ENCODE data around the gene TMEM259. TPM values are rescaled to one million over a fixed set of nuclear protein-coding genes. Genes with fewer than 3 reads are reported as not detected.

Gene TMEM259
- total RNA-seq, 1 donor from 2014 or later: 232 TPM

GRCh38 chr19:982567-983170, 38.3 kb downstream of the TMEM259 start:
- peaks cover 4% of the 10 kb centered on the region for H3K36me3 Mint-ChIP-seq
- TF ChIP-seq CTCF (IDR thresholded peaks at IDR 0.05; ENCODE audit: unreplicated experiment): peak; percentile 94
- H3K27ac Mint-ChIP-seq: no peak overlapping the region
- peak; percentile 73 to 90 for DNase-seq (ENCODE audit: low spot score in 2 of 2, unreplicated experiment in 2 of 2)
- peak overlapping the region; percentile 47 for H3K4me3 Mint-ChIP-seq
- H3K27me3 Mint-ChIP-seq (ENCODE audit: low read depth): no peaks in the 10 kb centered on the region
- no peaks in the 10 kb centered on the region for H3K9me3 Mint-ChIP-seq
- peaks cover 12% of the 10 kb centered on the region for H3K4me1 Mint-ChIP-seq

- TF ChIP-seq CTCF (IDR thresholded peaks at IDR 0.05; ENCODE audit: unreplicated experiment): no peak
- peaks cover 1% of the 10 kb centered on the region for H3K36me3 Mint-ChIP-seq
- H3K4me3 Mint-ChIP-seq: peak overlapping the region; percentile 15
- peak overlapping the region; percentile 21 for H3K27ac Mint-ChIP-seq
- H3K27me3 Mint-ChIP-seq (ENCODE audit: low read depth): no peaks in the 10 kb centered on the region
- peaks cover 12% of the 10 kb centered on the region for H3K4me1 Mint-ChIP-seq
- no peaks in the 10 kb centered on the region for H3K9me3 Mint-ChIP-seq
- DNase-seq (ENCODE audit: low spot score in 2 of 2, unreplicated experiment in 2 of 2): no peak
These were observed 40.6 kb downstream of the TMEM259 start for GRCh38 chr19:980133-980998.

GRCh38 chr19:979318-979741, 41.6 kb downstream of the TMEM259 start:
- Mint-ChIP-seq H3K4me3 (peak overlapping the region; percentile 22), H3K27me3 (ENCODE audit: low read depth) (no peaks in the 10 kb centered on the region), H3K36me3 (peaks cover 3% of the 10 kb centered on the region), H3K27ac (peak overlapping the region; percentile 69), H3K4me1 (peaks cover 6% of the 10 kb centered on the region), H3K9me3 (no peaks in the 10 kb centered on the region)
- DNase-seq (ENCODE audit: low spot score in 2 of 2, unreplicated experiment in 2 of 2): peak in 1 of 2 experiments; percentile 61
- TF ChIP-seq CTCF (IDR thresholded peaks at IDR 0.05; ENCODE audit: unreplicated experiment): no peak

GRCh38 chr19:977058-977464, 43.9 kb downstream of the TMEM259 start:
- TF ChIP-seq CTCF (IDR thresholded peaks at IDR 0.05; ENCODE audit: unreplicated experiment): no peak
- peaks cover 4% of the 10 kb centered on the region for H3K4me1 Mint-ChIP-seq
- no peak for DNase-seq (ENCODE audit: low spot score in 2 of 2, unreplicated experiment in 2 of 2)
- peaks cover 7% of the 10 kb centered on the region for H3K36me3 Mint-ChIP-seq
- H3K27ac Mint-ChIP-seq: no peak overlapping the region
- H3K4me3 Mint-ChIP-seq: no peak overlapping the region
- no peaks in the 10 kb centered on the region for H3K9me3 Mint-ChIP-seq
- H3K27me3 Mint-ChIP-seq (ENCODE audit: low read depth): no peaks in the 10 kb centered on the region

- peaks cover 4% of the 10 kb centered on the region for H3K4me1 Mint-ChIP-seq
- no peak overlapping the region for H3K4me3 Mint-ChIP-seq
- peak overlapping the region; percentile 54 for H3K27ac Mint-ChIP-seq
- TF ChIP-seq CTCF (IDR thresholded peaks at IDR 0.05; ENCODE audit: unreplicated experiment): no peak
- H3K36me3 Mint-ChIP-seq: peaks cover 7% of the 10 kb centered on the region
- H3K9me3 Mint-ChIP-seq: no peaks in the 10 kb centered on the region
- no peaks in the 10 kb centered on the region for H3K27me3 Mint-ChIP-seq (ENCODE audit: low read depth)
- no peak for DNase-seq (ENCODE audit: low spot score in 2 of 2, unreplicated experiment in 2 of 2)
These were observed 44.4 kb downstream of the TMEM259 start for GRCh38 chr19:976476-976875.

Measured in mesothelial cell of epicardium (in vitro differentiated cells).